ENCODE data around the gene TEDC2. TPM values are rescaled to one million over a fixed set of nuclear protein-coding genes. Genes with fewer than 3 reads are reported as not detected.

The TEDC2 gene
- total RNA-seq, 1 donor from 2014 or later: not detected

DNA sequence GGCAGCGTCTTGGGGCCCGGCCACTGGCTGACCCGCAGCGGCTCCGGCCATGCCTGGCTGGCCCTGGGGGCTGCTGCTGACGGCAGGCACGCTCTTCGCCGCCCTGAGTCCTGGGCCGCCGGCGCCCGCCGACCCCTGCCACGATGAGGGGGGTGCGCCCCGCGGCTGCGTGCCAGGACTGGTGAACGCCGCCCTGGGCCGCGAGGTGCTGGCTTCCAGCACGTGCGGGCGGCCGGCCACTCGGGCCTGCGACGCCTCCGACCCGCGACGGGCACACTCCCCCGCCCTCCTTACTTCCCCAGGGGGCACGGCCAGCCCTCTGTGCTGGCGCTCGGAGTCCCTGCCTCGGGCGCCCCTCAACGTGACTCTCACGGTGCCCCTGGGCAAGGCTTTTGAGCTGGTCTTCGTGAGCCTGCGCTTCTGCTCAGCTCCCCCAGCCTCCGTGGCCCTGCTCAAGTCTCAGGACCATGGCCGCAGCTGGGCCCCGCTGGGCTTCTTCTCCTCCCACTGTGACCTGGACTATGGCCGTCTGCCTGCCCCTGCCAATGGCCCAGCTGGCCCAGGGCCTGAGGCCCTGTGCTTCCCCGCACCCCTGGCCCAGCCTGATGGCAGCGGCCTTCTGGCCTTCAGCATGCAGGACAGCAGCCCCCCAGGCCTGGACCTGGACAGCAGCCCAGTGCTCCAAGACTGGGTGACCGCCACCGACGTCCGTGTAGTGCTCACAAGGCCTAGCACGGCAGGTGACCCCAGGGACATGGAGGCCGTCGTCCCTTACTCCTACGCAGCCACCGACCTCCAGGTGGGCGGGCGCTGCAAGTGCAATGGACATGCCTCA is 12.0 kb downstream of the TEDC2 start:
- Histone ChIP-seq H3K36me3 (no peaks in the 10 kb centered on the region), H3K27me3 (peaks cover 12% of the 10 kb centered on the region), H3K27ac (no peak overlapping the region), H3K4me3 (peak overlapping the region; percentile 21 to 30), H3K4me1 (peaks cover 24 to 42% of the 10 kb centered on the region in 2 donors), H3K9me3 (no peaks in the 10 kb centered on the region)
- intact Hi-C loops (cut with DNase I): no loop called here
- DNase-seq (ENCODE audit: low spot score in 2 of 2): no peak
- TF ChIP-seq, protein P1, sequence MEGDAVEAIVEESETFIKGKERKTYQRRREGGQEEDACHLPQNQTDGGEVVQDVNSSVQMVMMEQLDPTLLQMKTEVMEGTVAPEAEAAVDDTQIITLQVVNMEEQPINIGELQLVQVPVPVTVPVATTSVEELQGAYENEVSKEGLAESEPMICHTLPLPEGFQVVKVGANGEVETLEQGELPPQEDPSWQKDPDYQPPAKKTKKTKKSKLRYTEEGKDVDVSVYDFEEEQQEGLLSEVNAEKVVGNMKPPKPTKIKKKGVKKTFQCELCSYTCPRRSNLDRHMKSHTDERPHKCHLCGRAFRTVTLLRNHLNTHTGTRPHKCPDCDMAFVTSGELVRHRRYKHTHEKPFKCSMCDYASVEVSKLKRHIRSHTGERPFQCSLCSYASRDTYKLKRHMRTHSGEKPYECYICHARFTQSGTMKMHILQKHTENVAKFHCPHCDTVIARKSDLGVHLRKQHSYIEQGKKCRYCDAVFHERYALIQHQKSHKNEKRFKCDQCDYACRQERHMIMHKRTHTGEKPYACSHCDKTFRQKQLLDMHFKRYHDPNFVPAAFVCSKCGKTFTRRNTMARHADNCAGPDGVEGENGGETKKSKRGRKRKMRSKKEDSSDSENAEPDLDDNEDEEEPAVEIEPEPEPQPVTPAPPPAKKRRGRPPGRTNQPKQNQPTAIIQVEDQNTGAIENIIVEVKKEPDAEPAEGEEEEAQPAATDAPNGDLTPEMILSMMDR (IDR thresholded peaks at IDR 0.05): no peak

GRCh38 chr16:2472488-2472864 is 12.6 kb downstream of the TEDC2 start:
- H3K4me1 ChIP-seq: peaks cover 24 to 42% of the 10 kb centered on the region in 2 donors

GRCh38 chr16:2472885-2473445 is 13.1 kb downstream of the TEDC2 start:
- Histone ChIP-seq H3K27ac (no peak overlapping the region), H3K36me3 (no peaks in the 10 kb centered on the region), H3K4me1 (peaks cover 23 to 39% of the 10 kb centered on the region in 2 donors), H3K9me3 (no peaks in the 10 kb centered on the region), H3K27me3 (peaks cover 12% of the 10 kb centered on the region), H3K4me3 (peak overlapping the region in 1 of 2 donors; percentile 68)
- no peak for DNase-seq (ENCODE audit: low spot score in 2 of 2)
- TF ChIP-seq, protein P1 (IDR thresholded peaks at IDR 0.05): no peak
- intact Hi-C loops (cut with DNase I): no loop called here

More at GRCh38 chr16:2472488-2472864, 12.6 kb downstream of the TEDC2 start:
- no peak for DNase-seq (ENCODE audit: low spot score in 2 of 2)
- no peaks in the 10 kb centered on the region for H3K9me3 ChIP-seq
- no peak overlapping the region for H3K27ac ChIP-seq
- TF ChIP-seq, protein P1 (IDR thresholded peaks at IDR 0.05): no peak
- no peak overlapping the region for H3K4me3 ChIP-seq
- peaks cover 12% of the 10 kb centered on the region for H3K27me3 ChIP-seq
- intact Hi-C loops (cut with DNase I): no loop called here
- H3K36me3 ChIP-seq: no peaks in the 10 kb centered on the region

- no peaks in the 10 kb centered on the region for H3K36me3 ChIP-seq
- TF ChIP-seq, protein P1 (IDR thresholded peaks at IDR 0.05): no peak
- intact Hi-C loops (cut with DNase I): no loop called here
- no peak overlapping the region for H3K27ac ChIP-seq
- no peaks in the 10 kb centered on the region for H3K9me3 ChIP-seq
- no peak for DNase-seq (ENCODE audit: low spot score in 2 of 2)
- H3K4me3 ChIP-seq: peak overlapping the region; percentile 68 to 76
- H3K27me3 ChIP-seq: peaks cover 12% of the 10 kb centered on the region
- H3K4me1 ChIP-seq: peaks cover 21 to 34% of the 10 kb centered on the region in 2 donors
Observed at GRCh38 chr16:2473446-2473926, 13.6 kb downstream of the TEDC2 start.

GRCh38 chr16:2473999-2474876 is 14.3 kb downstream of the TEDC2 start:
- H3K36me3 ChIP-seq: no peaks in the 10 kb centered on the region
- TF ChIP-seq, protein P1 (IDR thresholded peaks at IDR 0.05): peak in 2 of 3 experiments; percentile 23 to 25
- peaks cover 21 to 27% of the 10 kb centered on the region in 2 donors for H3K4me1 ChIP-seq
- intact Hi-C loops (cut with DNase I): loop anchor here (1.0 kb wide), 1 partner anchor 14 kb away; the partner anchor contains the start of gene TEDC2
- no peaks in the 10 kb centered on the region for H3K9me3 ChIP-seq
- peak overlapping the region; percentile 68 to 76 for H3K4me3 ChIP-seq
- H3K27ac ChIP-seq: peak overlapping the region; percentile 52 to 79
- DNase-seq (ENCODE audit: low spot score in 2 of 2): no peak
- H3K27me3 ChIP-seq: peaks cover 12% of the 10 kb centered on the region

Data from ascending aorta (tissue), 2 donors.